IMR-90 (cell line): ENCODE measurements around the gene RYR3. TPM values are rescaled to one million over a fixed set of nuclear protein-coding genes. Genes with fewer than 3 reads are reported as not detected.

Experiments
- ATAC-seq: fragments of 200-7000 bp; cut with Tn5 transposase; 2 replicates; pipeline ENCODE4 v1.9.1; 2020; ENCODE audit warnings: low read depth, mild to moderate bottlenecking, moderate library complexity
- BruUV-seq: library from RNA; stranded (reverse); fragments of 400-500 nt; replicated peaks from 2 replicates; lab custom pipeline; 2021; lab: Mats Ljungman, UMichigan
- CTCF ChIA-PET: fragments of 300-600 bp; formaldehyde crosslinking; extraction: SDS; loops from one replicate; lab custom pipeline; 2021; ENCODE audit warnings: antibody characterized with exemption; lab: Yijun Ruan, JAX
- POLR2A ChIA-PET: fragments of 300-600 bp; sonication (Branson Sonifier 250); formaldehyde crosslinking; loops from one replicate; lab custom pipeline; 2022; ENCODE audit warnings: antibody characterized with exemption; ENCODE audit not compliant: unreplicated experiment; lab: Charles Lee
- DNase-seq: peaks from one replicate; pipeline ENCODE4 v3.0.0; 2013
- H2AFZ ChIP-seq: replicated peaks from 2 replicates; pipeline ENCODE3; 2013; ENCODE audit warnings: low read length, mild to moderate bottlenecking; ENCODE audit not compliant: poor library complexity
- H2AK5ac ChIP-seq: 2 replicates; pipeline ENCODE4 v1.6.1; 2013; ENCODE audit warnings: low read depth, low read length, inconsistent platforms
- H2AK9ac ChIP-seq: replicated peaks from 2 replicates; pipeline ENCODE3; 2013; ENCODE audit warnings: mild to moderate bottlenecking, low read depth, low read length, moderate library complexity; ENCODE audit not compliant: poor library complexity
- H2BK120ac ChIP-seq: 2 replicates; pipeline ENCODE4 v1.6.1; 2013; ENCODE audit warnings: low read depth, low read length, inconsistent platforms
- H2BK15ac ChIP-seq: 3 replicates; pipeline ENCODE4 v1.6.1; 2013; ENCODE audit warnings: low read depth, low read length, inconsistent platforms
- H2BK20ac ChIP-seq: 2 replicates; pipeline ENCODE4 v1.6.1; 2013; ENCODE audit warnings: low read depth, mild to moderate bottlenecking, inconsistent platforms, low read length, moderate library complexity
- H2BK5ac ChIP-seq: 2 replicates; pipeline ENCODE4 v1.6.1; 2013; ENCODE audit warnings: mild to moderate bottlenecking, low read depth, low read length, inconsistent platforms; ENCODE audit not compliant: poor library complexity, severe bottlenecking
- H3K14ac ChIP-seq: replicated peaks from 2 replicates; pipeline ENCODE4 v1.6.1; 2013; ENCODE audit warnings: low read depth, low read length, inconsistent platforms
- H3K18ac ChIP-seq: 2 replicates; pipeline ENCODE4 v1.6.1; 2013; ENCODE audit warnings: low read depth, low read length, control low read depth
- H3K23ac ChIP-seq: 2 replicates; pipeline ENCODE4 v1.6.1; 2013; ENCODE audit warnings: low read depth, low read length, inconsistent platforms
- H3K27ac ChIP-seq: 2 replicates; pipeline ENCODE4 v1.5.1; 2013; ENCODE audit warnings: mild to moderate bottlenecking, control low read depth, low read length; ENCODE audit not compliant: insufficient read depth
- H3K27me3 ChIP-seq: 2 replicates; pipeline ENCODE4 v1.6.1; 2013; ENCODE audit warnings: low read length; ENCODE audit not compliant: control insufficient read depth, insufficient read depth
- H3K36me3 ChIP-seq: 2 replicates; pipeline ENCODE4 v1.6.1; 2013; ENCODE audit warnings: low read length, mixed read lengths; ENCODE audit not compliant: control insufficient read depth, insufficient read depth
- H3K4ac ChIP-seq: 2 replicates; pipeline ENCODE4 v1.6.1; 2013; ENCODE audit warnings: low read depth, low read length, inconsistent platforms
- H3K4me1 ChIP-seq: 2 replicates; pipeline ENCODE4 v1.6.1; 2013; ENCODE audit warnings: low read length, mixed read lengths; ENCODE audit not compliant: control insufficient read depth, insufficient read depth
- H3K4me2 ChIP-seq: 2 replicates; pipeline ENCODE4 v1.6.1; 2013; ENCODE audit warnings: low read depth, mild to moderate bottlenecking, control low read depth, low read length, moderate library complexity
- H3K4me3 ChIP-seq: 2 replicates; pipeline ENCODE4 v1.5.1; 2013; ENCODE audit warnings: low read depth, mild to moderate bottlenecking, control low read depth, low read length, moderate library complexity; ENCODE audit not compliant: insufficient read depth
- H3K56ac ChIP-seq: 2 replicates; pipeline ENCODE4 v1.6.1; 2013; ENCODE audit warnings: low read length, inconsistent platforms; ENCODE audit not compliant: insufficient read depth; ENCODE audit errors: extremely low read depth
- H3K79me1 ChIP-seq, 2 experiments: 2 replicates each; pipeline ENCODE4 v1.6.1; 2013; ENCODE audit warnings: low read length in 2 of 2, inconsistent platforms in 1 of 2, low read depth in 1 of 2
- H3K9ac ChIP-seq: 2 replicates; pipeline ENCODE4 v1.6.1; 2013; ENCODE audit warnings: low read depth, low read length, control low read depth
- H3K9me1 ChIP-seq: 2 replicates; pipeline ENCODE4 v1.6.1; 2013; ENCODE audit warnings: low read length, inconsistent platforms; ENCODE audit not compliant: insufficient read depth
- H3K9me3 ChIP-seq: 2 replicates; pipeline ENCODE4 v1.6.1; 2013; ENCODE audit warnings: low read length; ENCODE audit not compliant: control insufficient read depth, insufficient read depth
- H4K20me1 ChIP-seq: 2 replicates; pipeline ENCODE4 v1.6.1; 2013; ENCODE audit warnings: low read length, inconsistent platforms; ENCODE audit not compliant: insufficient read depth
- H4K5ac ChIP-seq: 2 replicates; pipeline ENCODE4 v1.6.1; 2013; ENCODE audit warnings: mild to moderate bottlenecking, low read depth, low read length, control low read depth
- H4K8ac ChIP-seq, 2 experiments: 2 replicates each; pipeline ENCODE4 v1.6.1; 2013; ENCODE audit warnings: low read depth in 2 of 2, low read length in 2 of 2, control low read depth in 1 of 2, inconsistent platforms in 1 of 2
- H4K91ac ChIP-seq: 2 replicates; pipeline ENCODE4 v1.6.1; 2013; ENCODE audit warnings: low read depth, low read length, inconsistent platforms; ENCODE audit not compliant: insufficient read depth
- BHLHE40 ChIP-seq: fragments of 150-350 bp; IDR thresholded peaks from 2 replicates; pipeline ENCODE4 v1.6.1; 2016; ENCODE audit warnings: mild to moderate bottlenecking, low read depth, low read length
- CEBPB ChIP-seq: IDR thresholded peaks from 2 replicates; pipeline ENCODE4 v1.6.1; 2012; ENCODE audit warnings: low read depth, low read length, improper control_type of control experiment
- CHD1 ChIP-seq: IDR thresholded peaks from 2 replicates; pipeline ENCODE4 v1.6.1; 2012; ENCODE audit warnings: low read depth, low read length, improper control_type of control experiment
- FOS ChIP-seq: fragments of 150-350 bp; IDR thresholded peaks from 2 replicates; pipeline ENCODE4 v1.6.1; 2016; ENCODE audit warnings: low read depth, low read length
- MAZ ChIP-seq: IDR thresholded peaks from 2 replicates; pipeline ENCODE4 v1.6.1; 2012; ENCODE audit warnings: low read depth, mild to moderate bottlenecking, low read length, improper control_type of control experiment, moderate library complexity, borderline replicate concordance
- POLR2A ChIP-seq: IDR thresholded peaks from 2 replicates; pipeline ENCODE4 v1.6.1; 2012; ENCODE audit warnings: mild to moderate bottlenecking, low read depth, low read length
- RAD21 ChIP-seq: IDR thresholded peaks from 2 replicates; pipeline ENCODE4 v1.6.1; 2012; ENCODE audit warnings: low read length, improper control_type of control experiment
- RCOR1 ChIP-seq: IDR thresholded peaks from 2 replicates; pipeline ENCODE4 v1.6.1; 2012; ENCODE audit warnings: mild to moderate bottlenecking, low read length, improper control_type of control experiment; ENCODE audit not compliant: insufficient replicate concordance
- RFX5 ChIP-seq: IDR thresholded peaks from 2 replicates; pipeline ENCODE4 v1.8.0; 2012; ENCODE audit warnings: low read depth, mild to moderate bottlenecking, low read length, moderate library complexity
- SMC3 ChIP-seq: fragments of 150-350 bp; IDR thresholded peaks from 2 replicates; pipeline ENCODE4 v1.6.1; 2016; ENCODE audit warnings: low read depth, mild to moderate bottlenecking, antibody characterized with exemption, low read length, moderate library complexity
- USF2 ChIP-seq: fragments of 150-350 bp; IDR thresholded peaks from 2 replicates; pipeline ENCODE4 v1.6.1; 2017; ENCODE audit warnings: mild to moderate bottlenecking, antibody characterized with exemption, low read length, low read depth
- dilution Hi-C: fragments of 300-500 bp; cut with HindIII; formaldehyde crosslinking; loops from one replicate; pipeline ENCODE4 v1.14.3; 2018; ENCODE audit warnings: low sequenced_read_pairs; ENCODE audit not compliant: unreplicated experiment
- in situ Hi-C: fragments of 300-500 bp; cut with MboI; formaldehyde crosslinking; loops from 3 replicates; pipeline ENCODE4 v1.14.3; 2019; ENCODE audit warnings: low sequenced_read_pairs, inconsistent platforms, mixed read lengths
- intact Hi-C: fragments of 100-400 bp; cut with micrococcal nuclease; formaldehyde crosslinking; loops from 2 replicates; pipeline ENCODE4 v1.10.0; 2022
- polyA plus RNA-seq, 3 experiments: library from polyadenylated mRNA; depleted of rRNA; stranded (reverse); fragments of >200 nt; gene quantifications; 2 replicates each; pipeline ENCODE4 v1.2.3, GENCODE V29; 2012; ENCODE audit warnings: low replicate concordance in 1 of 3
- total RNA-seq: library from RNA; depleted of rRNA; stranded (reverse); fragments of >200 nt; gene quantifications from 2 replicates; pipeline ENCODE4 v1.2.3, GENCODE V29; 2012
- TF ChIP-seq, protein P1 (sequence below): fragments of 150-350 bp; IDR thresholded peaks from 2 replicates; pipeline ENCODE4 v1.6.1; 2016; ENCODE audit warnings: low read depth, mild to moderate bottlenecking, low read length, moderate library complexity, borderline replicate concordance

Gene RYR3
- total and polyA plus RNA-seq, 2 of the 4 experiments (the other 2 are of a cell fraction), result 0.18 TPM; not detected in 1

DNA sequence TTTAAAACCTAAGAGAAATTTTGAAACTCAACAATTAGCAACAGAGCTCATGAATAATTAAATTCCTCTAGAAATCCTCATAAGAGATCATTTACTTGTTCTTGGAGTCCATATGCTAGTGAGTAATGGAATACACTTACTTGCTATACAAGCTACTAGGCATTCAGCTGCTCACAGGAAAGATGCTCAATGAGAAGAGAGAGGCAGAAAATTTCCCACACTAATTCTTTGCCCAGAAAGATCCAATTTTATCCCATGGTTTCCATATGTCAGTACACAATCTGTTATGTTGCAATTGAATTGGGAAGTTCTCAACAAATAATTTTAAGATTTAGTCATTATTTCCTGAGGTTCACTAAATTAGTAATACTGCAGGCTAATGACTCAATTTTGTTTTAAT, 310.4 kb downstream of the RYR3 start:
- Histone ChIP-seq H3K9me3 (no peaks in the 10 kb centered on the region), H3K36me3 (no peaks in the 10 kb centered on the region), H3K14ac (no peak overlapping the region), H3K4ac (no peak overlapping the region), H3K9me1 (no peaks in the 10 kb centered on the region), H3K79me1 (no peaks in the 10 kb centered on the region), H3K9ac (no peak overlapping the region), H3K56ac (no peak overlapping the region), H3K23ac (no peak overlapping the region), H3K18ac (no peak overlapping the region), H2AK9ac (no peak overlapping the region), H4K91ac (no peak overlapping the region), H3K4me1 (no peaks in the 10 kb centered on the region), H2AFZ (no peak overlapping the region), H4K8ac (no peak overlapping the region), H3K27ac (no peak overlapping the region), H3K27me3 (no peaks in the 10 kb centered on the region), H3K4me3 (no peak overlapping the region), H2BK5ac (no peak overlapping the region), H2BK20ac (no peak overlapping the region), H4K5ac (no peak overlapping the region), H4K20me1 (no peaks in the 10 kb centered on the region), H3K4me2 (no peak overlapping the region), H2AK5ac (no peak overlapping the region), H2BK15ac (no peak overlapping the region), H2BK120ac (no peak overlapping the region)
- no TSS peak for BruUV-seq
- ATAC-seq, result no peak
- no peak for DNase-seq
- ChIA-PET CTCF (no interaction called here), POLR2A (no interaction called here)
- in situ Hi-C loops (no loop called here), intact Hi-C loops (no loop called here), dilution Hi-C loops (no loop called here)
- TF ChIP-seq USF2, result no peak
- TF ChIP-seq, protein P1, sequence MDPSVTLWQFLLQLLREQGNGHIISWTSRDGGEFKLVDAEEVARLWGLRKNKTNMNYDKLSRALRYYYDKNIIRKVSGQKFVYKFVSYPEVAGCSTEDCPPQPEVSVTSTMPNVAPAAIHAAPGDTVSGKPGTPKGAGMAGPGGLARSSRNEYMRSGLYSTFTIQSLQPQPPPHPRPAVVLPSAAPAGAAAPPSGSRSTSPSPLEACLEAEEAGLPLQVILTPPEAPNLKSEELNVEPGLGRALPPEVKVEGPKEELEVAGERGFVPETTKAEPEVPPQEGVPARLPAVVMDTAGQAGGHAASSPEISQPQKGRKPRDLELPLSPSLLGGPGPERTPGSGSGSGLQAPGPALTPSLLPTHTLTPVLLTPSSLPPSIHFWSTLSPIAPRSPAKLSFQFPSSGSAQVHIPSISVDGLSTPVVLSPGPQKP, result no peak
- TF ChIP-seq POLR2A, result no peak
- TF ChIP-seq BHLHE40, result no peak
- TF ChIP-seq CEBPB, result no peak
- TF ChIP-seq RFX5, result no peak
- no peak for TF ChIP-seq MAZ
- TF ChIP-seq SMC3, result no peak
- no peak for TF ChIP-seq RAD21
- TF ChIP-seq CHD1, result no peak
- TF ChIP-seq RCOR1, result no peak
- TF ChIP-seq FOS, result no peak
